Gastroesophageal sphincter (tissue), 3 donors: ENCODE measurements around the gene SNUPN.

Experiments used
- CTCF ChIP-seq, 4 experiments: fragments of 200-600 bp in 2 of 4; fragments of 450-650 bp in 2 of 4; sonication (generic) in 1 of 4; IDR thresholded peaks; one replicate each; pipeline ENCODE4 v1.5.1; 2017 to 2019; ENCODE audit warnings: antibody characterized with exemption in 4 of 4, mild to moderate bottlenecking in 2 of 4, moderate library complexity in 2 of 4
- EP300 ChIP-seq: sonication (generic); formaldehyde crosslinking; IDR thresholded peaks from one replicate; pipeline ENCODE4 v1.6.1; 2017; ENCODE audit warnings: antibody characterized with exemption, mild to moderate bottlenecking
- POLR2A ChIP-seq, 2 donors: fragments of 450-650 bp; IDR thresholded peaks; one replicate each; pipeline ENCODE4 v1.6.1; 2017; ENCODE audit warnings: antibody characterized with exemption in 2 of 2, mild to moderate bottlenecking in 2 of 2, moderate library complexity in 1 of 2
- POLR2AphosphoS5 ChIP-seq: sonication (generic); formaldehyde crosslinking; IDR thresholded peaks from one replicate; pipeline ENCODE4 v1.6.1; 2017; ENCODE audit warnings: antibody characterized with exemption

DNA sequence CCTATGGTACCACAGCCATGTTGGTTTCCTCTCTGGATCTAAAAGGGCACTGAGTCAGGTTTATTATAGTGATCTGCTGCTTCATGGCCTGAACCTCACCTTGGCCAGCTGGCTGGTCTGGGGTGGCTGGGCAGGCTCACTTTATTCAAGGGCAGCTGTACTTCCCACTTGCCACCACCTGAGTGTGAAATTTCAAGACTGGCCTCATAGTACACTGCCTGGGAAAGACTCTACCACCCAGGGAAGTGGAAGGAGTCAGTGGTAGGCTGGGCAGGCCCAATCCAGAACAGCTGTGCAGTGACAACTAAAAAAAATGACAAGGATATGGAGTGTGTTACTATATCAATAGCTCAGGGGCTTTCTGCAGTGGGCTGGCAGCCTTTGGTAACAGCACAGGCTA lies 8.8 kb downstream of the SNUPN start:
- TF ChIP-seq CTCF (IDR thresholded peaks at IDR 0.05) (no peak), POLR2A (IDR thresholded peaks at IDR 0.05) (no peak), POLR2AphosphoS5 (no peak), EP300 (no peak)
